Measurements from ENCODE around the gene CADM2.
"Not testable (repeated sequence)": the region's sequence is repeated elsewhere in the genome, so short reads cannot be mapped to it uniquely, and the experiment has no call there.

Gene CADM2

DNA sequence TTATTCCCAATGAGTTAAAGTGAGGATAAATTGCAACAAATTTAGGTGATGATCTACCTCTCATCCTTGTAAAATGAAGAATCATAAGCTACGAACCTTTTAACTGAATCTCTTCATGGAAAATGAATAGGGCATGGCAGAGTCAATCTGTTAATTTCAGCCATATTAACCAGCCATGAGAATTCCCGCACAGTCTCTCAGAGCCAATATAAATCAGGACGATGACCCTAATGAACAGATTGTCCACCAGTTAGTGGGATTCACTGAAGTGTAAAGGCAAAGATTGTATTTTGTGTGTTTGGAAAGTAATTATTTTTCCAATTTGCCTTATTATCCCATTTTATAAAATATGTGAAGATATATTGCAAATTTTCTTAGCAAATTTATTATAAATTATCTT, 183.8 kb downstream of the CADM2 start:
- Histone ChIP-seq H3K27ac (no peak overlapping the region), H3K9ac (ENCODE audit: insufficient read length) (no peak overlapping the region), H3K9me3 (ENCODE audit: low read depth, low read length) (no peaks in the 10 kb centered on the region), H3K36me3 (ENCODE audit: insufficient read depth, low read length) (no peaks in the 10 kb centered on the region), H3K4me3 (no peak overlapping the region)
- no peak for DNase-seq (ENCODE audit: low read depth, low spot score)
- TF ChIP-seq EZH2 (IDR thresholded peaks at IDR 0.05) = no peak
- TF ChIP-seq FOXP2 (optimal IDR thresholded peaks at IDR 0.05; ENCODE audit: control extremely low read depth, extremely low read length, insufficient read depth) = no peak
- TF ChIP-seq POLR2AphosphoS5 (IDR thresholded peaks at IDR 0.05; ENCODE audit: borderline replicate concordance, low read depth, low read length) = no peak

DNA sequence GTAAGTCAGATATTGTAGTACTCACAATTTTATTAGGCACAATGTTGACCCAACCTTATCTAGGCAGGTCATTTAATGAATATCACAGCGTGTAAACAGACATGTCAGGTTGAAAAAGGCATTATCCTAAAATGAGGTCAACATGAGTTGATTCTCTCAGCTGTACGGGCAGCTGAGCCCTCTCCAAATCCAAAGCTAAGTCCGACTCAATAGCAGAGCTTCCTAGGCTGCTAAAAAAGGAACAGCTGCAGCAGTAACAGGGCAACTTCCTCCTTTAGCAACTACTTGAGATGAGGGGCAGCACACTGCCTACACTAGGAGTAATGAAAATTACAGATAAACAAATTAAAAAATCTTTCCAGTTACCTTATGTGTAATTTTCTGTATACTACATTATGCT, 189.2 kb downstream of the CADM2 start:
- DNase-seq (ENCODE audit: low read depth, low spot score) = no peak
- H3K9me3 ChIP-seq (ENCODE audit: low read depth, low read length) = no peaks in the 10 kb centered on the region
- H3K9ac ChIP-seq (ENCODE audit: insufficient read length) = no peak overlapping the region
- no peak overlapping the region for H3K4me3 ChIP-seq
- no peak overlapping the region for H3K27ac ChIP-seq
- no peak for TF ChIP-seq POLR2AphosphoS5 (IDR thresholded peaks at IDR 0.05; ENCODE audit: borderline replicate concordance, low read depth, low read length)
- no peak for TF ChIP-seq FOXP2 (optimal IDR thresholded peaks at IDR 0.05; ENCODE audit: control extremely low read depth, extremely low read length, insufficient read depth)
- no peak for TF ChIP-seq EZH2 (IDR thresholded peaks at IDR 0.05)
- H3K36me3 ChIP-seq (ENCODE audit: insufficient read depth, low read length) = no peaks in the 10 kb centered on the region

DNA sequence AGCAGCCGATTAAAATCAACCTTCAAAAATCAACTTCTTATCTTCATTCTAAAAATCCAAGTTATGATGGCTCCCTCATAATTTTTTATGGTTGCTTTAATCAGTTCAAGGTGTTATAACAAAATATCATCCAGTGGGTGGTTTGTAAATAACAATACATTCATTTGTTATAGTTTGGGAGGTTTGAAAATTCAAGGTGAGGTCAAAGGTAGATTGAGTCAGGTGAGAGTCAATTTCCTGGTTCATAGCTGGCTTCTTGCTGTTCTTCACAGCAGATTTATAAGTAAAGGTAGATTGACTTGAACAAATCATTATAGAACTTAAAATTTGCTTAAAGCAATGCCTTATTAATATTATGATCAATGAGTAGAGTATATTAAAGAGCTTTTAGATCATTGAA, 192.8 kb downstream of the CADM2 start:
- H3K9me3 ChIP-seq (ENCODE audit: low read depth, low read length) = no peaks in the 10 kb centered on the region
- H3K36me3 ChIP-seq (ENCODE audit: insufficient read depth, low read length) = no peaks in the 10 kb centered on the region
- no peak overlapping the region for H3K27ac ChIP-seq
- no peak for TF ChIP-seq FOXP2 (optimal IDR thresholded peaks at IDR 0.05; ENCODE audit: control extremely low read depth, extremely low read length, insufficient read depth)
- TF ChIP-seq POLR2AphosphoS5 (IDR thresholded peaks at IDR 0.05; ENCODE audit: borderline replicate concordance, low read depth, low read length) = no peak
- no peak for TF ChIP-seq EZH2 (IDR thresholded peaks at IDR 0.05)
- no peak overlapping the region for H3K9ac ChIP-seq (ENCODE audit: insufficient read length)
- DNase-seq (ENCODE audit: low read depth, low spot score) = no peak
- no peak overlapping the region for H3K4me3 ChIP-seq

DNA sequence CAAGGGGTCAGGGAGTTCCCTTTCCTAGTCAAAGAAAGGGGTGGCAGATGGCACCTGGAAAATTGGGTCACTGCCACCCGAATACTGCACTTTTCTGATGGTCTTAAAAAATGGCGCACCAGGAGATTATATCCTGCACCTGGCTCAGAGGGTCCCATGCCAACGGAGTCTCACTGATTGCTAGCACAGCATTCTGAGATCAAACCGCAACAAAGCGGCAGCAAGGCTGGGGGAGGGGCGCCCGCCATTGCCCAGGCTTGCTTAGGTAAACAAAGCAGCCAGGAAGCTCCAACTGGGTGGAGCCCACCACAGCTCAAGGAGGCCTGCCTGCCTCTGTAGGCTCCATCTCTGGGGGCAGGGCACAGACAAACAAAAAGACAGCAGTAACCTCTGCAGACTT, 194.5 kb downstream of the CADM2 start:
- not testable (repeated sequence) for H3K9ac ChIP-seq (ENCODE audit: insufficient read length); H3K4me3 ChIP-seq

DNA sequence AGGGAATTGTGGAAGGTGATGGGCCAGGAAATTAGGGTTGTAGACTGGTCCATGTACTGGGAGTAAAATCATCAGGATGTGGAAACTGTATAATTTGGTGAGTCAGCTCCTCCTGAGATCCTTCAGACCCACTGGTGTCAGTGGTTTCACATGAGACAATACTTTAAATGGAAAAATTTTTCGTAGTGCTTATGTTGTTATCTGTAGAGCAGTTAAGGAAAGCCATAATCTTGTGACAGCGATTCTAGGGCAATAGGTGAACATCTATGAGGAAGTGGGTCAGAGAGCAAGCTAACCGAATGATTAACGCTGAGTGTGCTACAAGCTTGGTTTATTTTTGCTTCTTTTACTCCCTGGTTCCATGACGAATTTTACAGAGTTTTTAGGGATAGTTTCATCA, 200.6 kb downstream of the CADM2 start:
- Histone ChIP-seq H3K9ac (ENCODE audit: insufficient read length) (no peak overlapping the region), H3K36me3 (ENCODE audit: insufficient read depth, low read length) (no peaks in the 10 kb centered on the region), H3K9me3 (ENCODE audit: low read depth, low read length) (no peaks in the 10 kb centered on the region), H3K27ac (no peak overlapping the region), H3K4me3 (no peak overlapping the region)
- TF ChIP-seq POLR2AphosphoS5 (IDR thresholded peaks at IDR 0.05; ENCODE audit: borderline replicate concordance, low read depth, low read length) = no peak
- TF ChIP-seq FOXP2 (optimal IDR thresholded peaks at IDR 0.05; ENCODE audit: control extremely low read depth, extremely low read length, insufficient read depth) = no peak
- TF ChIP-seq EZH2 (IDR thresholded peaks at IDR 0.05) = no peak
- no peak for DNase-seq (ENCODE audit: low read depth, low spot score)

More for the DNA sequence above, 194.5 kb downstream of the CADM2 start:
- not testable (repeated sequence) for H3K9me3 ChIP-seq (ENCODE audit: low read depth, low read length); H3K27ac ChIP-seq; DNase-seq (ENCODE audit: low read depth, low spot score); H3K36me3 ChIP-seq (ENCODE audit: insufficient read depth, low read length)

DNA sequence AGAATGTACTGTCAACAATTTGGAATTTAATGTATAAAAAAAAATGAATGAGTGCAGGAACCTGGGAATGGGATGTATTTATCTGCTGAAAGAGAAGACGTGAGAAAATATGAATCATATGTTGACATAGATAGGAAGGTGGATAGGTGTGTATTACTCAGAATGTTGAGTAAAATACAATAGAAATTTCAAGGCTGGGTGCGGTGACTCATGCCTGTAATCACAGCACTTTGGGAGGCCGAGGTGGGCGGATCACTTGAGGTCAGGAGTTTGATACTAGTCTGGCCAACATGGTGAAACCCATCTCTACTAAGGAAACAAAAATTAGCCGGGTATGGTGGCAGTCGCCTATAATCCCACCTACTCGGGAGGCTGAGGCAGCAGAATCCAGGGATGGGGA, 202.8 kb downstream of the CADM2 start:
- Histone ChIP-seq H3K27ac (no peak overlapping the region), H3K9ac (ENCODE audit: insufficient read length) (no peak overlapping the region), H3K4me3 (no peak overlapping the region), H3K36me3 (ENCODE audit: insufficient read depth, low read length) (no peaks in the 10 kb centered on the region), H3K9me3 (ENCODE audit: low read depth, low read length) (no peaks in the 10 kb centered on the region)
- DNase-seq (ENCODE audit: low read depth, low spot score) = no peak
- TF ChIP-seq POLR2AphosphoS5 (IDR thresholded peaks at IDR 0.05; ENCODE audit: borderline replicate concordance, low read depth, low read length) = no peak
- no peak for TF ChIP-seq FOXP2 (optimal IDR thresholded peaks at IDR 0.05; ENCODE audit: control extremely low read depth, extremely low read length, insufficient read depth)
- TF ChIP-seq EZH2 (IDR thresholded peaks at IDR 0.05) = no peak

DNA sequence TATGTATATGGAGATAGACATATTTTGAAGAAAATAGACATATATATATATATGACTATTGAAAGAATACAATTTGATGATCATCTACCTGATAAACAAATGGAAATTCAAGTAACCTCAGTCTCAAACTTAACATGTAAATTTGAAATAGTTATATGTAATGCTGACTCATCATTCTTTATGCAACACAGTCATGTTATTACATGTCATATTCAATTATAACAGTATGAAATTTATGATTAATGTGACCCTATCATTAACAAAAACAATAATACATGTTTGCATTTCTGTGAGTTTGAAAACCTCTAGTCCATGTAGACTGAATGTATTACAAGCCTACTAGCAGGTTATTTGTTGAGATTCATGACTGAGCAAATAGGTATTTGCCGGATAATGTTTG, 204.1 kb downstream of the CADM2 start:
- Histone ChIP-seq H3K27ac (no peak overlapping the region), H3K36me3 (ENCODE audit: insufficient read depth, low read length) (no peaks in the 10 kb centered on the region), H3K9me3 (ENCODE audit: low read depth, low read length) (no peaks in the 10 kb centered on the region), H3K9ac (ENCODE audit: insufficient read length) (no peak overlapping the region), H3K4me3 (no peak overlapping the region)
- no peak for TF ChIP-seq EZH2 (IDR thresholded peaks at IDR 0.05)
- TF ChIP-seq FOXP2 (optimal IDR thresholded peaks at IDR 0.05; ENCODE audit: control extremely low read depth, extremely low read length, insufficient read depth) = no peak
- no peak for TF ChIP-seq POLR2AphosphoS5 (IDR thresholded peaks at IDR 0.05; ENCODE audit: borderline replicate concordance, low read depth, low read length)
- no peak for DNase-seq (ENCODE audit: low read depth, low spot score)

DNA sequence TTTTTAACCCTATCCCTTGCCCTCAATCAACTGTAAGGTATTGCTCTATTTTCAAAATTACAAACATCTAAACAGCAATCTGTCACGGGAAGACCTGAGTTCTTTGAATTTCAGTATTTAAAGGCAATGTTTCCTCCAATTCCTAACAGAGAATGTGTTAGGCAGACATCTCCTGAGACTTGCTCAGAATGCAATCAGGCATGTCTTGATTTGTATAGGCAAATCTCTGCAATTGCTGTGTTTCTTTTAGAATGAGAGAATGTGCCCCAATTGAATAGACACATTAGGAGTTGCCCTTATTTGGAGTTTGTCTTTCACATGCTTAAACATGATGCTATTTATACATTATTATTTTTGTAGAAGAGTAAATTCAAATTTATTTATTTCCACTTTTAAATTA, 205.6 kb downstream of the CADM2 start:
- H3K27ac ChIP-seq = no peak overlapping the region
- DNase-seq (ENCODE audit: low read depth, low spot score) = no peak
- no peak for TF ChIP-seq POLR2AphosphoS5 (IDR thresholded peaks at IDR 0.05; ENCODE audit: borderline replicate concordance, low read depth, low read length)
- TF ChIP-seq FOXP2 (optimal IDR thresholded peaks at IDR 0.05; ENCODE audit: control extremely low read depth, extremely low read length, insufficient read depth) = no peak
- TF ChIP-seq EZH2 (IDR thresholded peaks at IDR 0.05) = no peak
- H3K36me3 ChIP-seq (ENCODE audit: insufficient read depth, low read length) = no peaks in the 10 kb centered on the region
- no peaks in the 10 kb centered on the region for H3K9me3 ChIP-seq (ENCODE audit: low read depth, low read length)
- no peak overlapping the region for H3K4me3 ChIP-seq
- no peak overlapping the region for H3K9ac ChIP-seq (ENCODE audit: insufficient read length)

DNA sequence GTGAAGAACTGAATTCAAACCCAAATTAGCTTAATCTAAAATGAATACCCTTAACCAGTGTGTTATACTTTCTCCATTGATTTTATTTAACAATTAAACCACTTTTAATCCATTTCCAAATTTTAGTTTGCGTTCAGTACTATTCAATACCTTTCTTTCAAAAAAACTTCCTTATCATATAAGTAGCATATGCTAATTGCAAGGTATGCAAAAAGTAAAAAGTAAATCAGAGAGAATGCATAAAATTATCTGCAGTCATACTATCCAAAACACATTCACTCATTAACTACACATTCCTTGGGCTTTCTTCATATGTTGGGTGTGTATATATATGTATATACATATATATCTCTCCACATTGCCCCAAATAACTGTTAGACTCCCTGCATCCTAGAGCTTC, 208.8 kb downstream of the CADM2 start:
- no peak overlapping the region for H3K4me3 ChIP-seq
- H3K27ac ChIP-seq = no peak overlapping the region
- H3K9me3 ChIP-seq (ENCODE audit: low read depth, low read length) = no peaks in the 10 kb centered on the region
- DNase-seq (ENCODE audit: low read depth, low spot score) = no peak
- TF ChIP-seq FOXP2 (optimal IDR thresholded peaks at IDR 0.05; ENCODE audit: control extremely low read depth, extremely low read length, insufficient read depth) (no peak), EZH2 (IDR thresholded peaks at IDR 0.05) (no peak), POLR2AphosphoS5 (IDR thresholded peaks at IDR 0.05; ENCODE audit: borderline replicate concordance, low read depth, low read length) (no peak)
- no peak overlapping the region for H3K9ac ChIP-seq (ENCODE audit: insufficient read length)
- H3K36me3 ChIP-seq (ENCODE audit: insufficient read depth, low read length) = no peaks in the 10 kb centered on the region

All from SK-N-MC (cell line).